ENCODE measurements around the gene OR51Q1. TPM values are rescaled to one million over a fixed set of nuclear protein-coding genes. Genes with fewer than 3 reads are reported as not detected.

OR51Q1 gene
- total and polyA plus RNA-seq, 2 experiments from 2014 or later = not detected

- TF ChIP-seq ZNF462 (CRISPR knock-in tag; IDR thresholded peaks at IDR 0.05) (no peak), CTCF (conservative IDR thresholded peaks at IDR 0.05; ENCODE audit: low read depth in 2 of 2) (peak in 1 of 2 experiments; percentile 18; a peak in 1 of 4 replicates), CREB1 (CRISPR knock-in tag; IDR thresholded peaks at IDR 0.05; ENCODE audit: low read depth) (no peak)
- Histone ChIP-seq H3K79me2 (replicated peaks; ENCODE audit: insufficient read depth) (no peaks in the 10 kb centered on the region), H3K27me3 (ENCODE audit: insufficient read depth) (no peaks in the 10 kb centered on the region), H3K4me3 (no peak overlapping the region), H3K4me1 (ENCODE audit: insufficient read depth) (peaks cover 5% of the 10 kb centered on the region), H2AFZ (no peak overlapping the region), H4K20me1 (replicated peaks; ENCODE audit: insufficient read depth) (no peaks in the 10 kb centered on the region), H3K4me2 (no peak overlapping the region), H3K36me3 (ENCODE audit: insufficient read depth) (no peaks in the 10 kb centered on the region), H3K9me2 (ENCODE audit: insufficient read depth) (no peaks in the 10 kb centered on the region), H3F3A (replicated peaks; ENCODE audit: low read depth) (no peaks in the 10 kb centered on the region), H3K27ac (ENCODE audit: low read depth) (no peak overlapping the region)
- no peak overlapping the region for H3K4me3 Mint-ChIP-seq
- H3K36me3 Mint-ChIP-seq (ENCODE audit: low read depth) = no peaks in the 10 kb centered on the region
- peak; percentile 16 for DNase-seq (ENCODE audit: low spot score)
- no peaks in the 10 kb centered on the region for H3K27me3 Mint-ChIP-seq (ENCODE audit: insufficient read depth, low read depth, poor library complexity)
- H3K9me3 Mint-ChIP-seq = no peaks in the 10 kb centered on the region
- peak; percentile 53 for ATAC-seq
- no peak overlapping the region for H3K27ac Mint-ChIP-seq
- peaks cover 5% of the 10 kb centered on the region; the same call in 2 of the 3 replicates for H3K4me1 Mint-ChIP-seq
Observed at GRCh38 chr11:5384335-5384734, 37.6 kb upstream of the OR51Q1 start.

GRCh38 chr11:5390210-5390609 lies 31.7 kb upstream of the OR51Q1 start:
- H3K27me3 Mint-ChIP-seq (ENCODE audit: insufficient read depth, low read depth, poor library complexity) = no peaks in the 10 kb centered on the region
- TF ChIP-seq CREB1 (CRISPR knock-in tag; IDR thresholded peaks at IDR 0.05; ENCODE audit: low read depth) (no peak), ZNF462 (CRISPR knock-in tag; IDR thresholded peaks at IDR 0.05) (no peak)

More at GRCh38 chr11:5390210-5390609, 31.7 kb upstream of the OR51Q1 start:
- no peak for ATAC-seq
- no peaks in the 10 kb centered on the region for H4K20me1 ChIP-seq (replicated peaks; ENCODE audit: insufficient read depth)
- H3K4me1 ChIP-seq (ENCODE audit: insufficient read depth) = peaks cover 5% of the 10 kb centered on the region
- no peaks in the 10 kb centered on the region for H3K9me3 Mint-ChIP-seq
- 0 out of 2 replicates have a peak, but pooled peaks cover 3% of the 10 kb centered on the region for H3K9me2 ChIP-seq (ENCODE audit: insufficient read depth)
- no peak overlapping the region for H3K27ac Mint-ChIP-seq
- no peaks in the 10 kb centered on the region for H3F3A ChIP-seq (replicated peaks; ENCODE audit: low read depth)
- H3K27ac ChIP-seq (ENCODE audit: low read depth) = no peak overlapping the region
- H3K36me3 ChIP-seq (ENCODE audit: insufficient read depth) = no peaks in the 10 kb centered on the region
- no peak for DNase-seq (ENCODE audit: low spot score)
- no peak overlapping the region for H2AFZ ChIP-seq
- H3K4me3 ChIP-seq = no peak overlapping the region
- H3K79me2 ChIP-seq (replicated peaks; ENCODE audit: insufficient read depth) = no peaks in the 10 kb centered on the region
- H3K4me1 Mint-ChIP-seq = no peaks in the 10 kb centered on the region
- no peaks in the 10 kb centered on the region for H3K36me3 Mint-ChIP-seq (ENCODE audit: low read depth)
- H3K4me2 ChIP-seq = no peak overlapping the region
- H3K27me3 ChIP-seq (ENCODE audit: insufficient read depth) = no peaks in the 10 kb centered on the region
- H3K4me3 Mint-ChIP-seq = no peak overlapping the region
